ENCODE measurements around the gene ZNF212. TPM values are rescaled to one million over a fixed set of nuclear protein-coding genes. Genes with fewer than 3 reads are reported as not detected.
A peak's percentile ranks its signal among the peaks of the same experiment; 100 is the strongest.

The ZNF212 gene
- total RNA-seq, 6 experiments from 2014 or later, result 2.6 to 5.9 (median 4.7) TPM

DNA sequence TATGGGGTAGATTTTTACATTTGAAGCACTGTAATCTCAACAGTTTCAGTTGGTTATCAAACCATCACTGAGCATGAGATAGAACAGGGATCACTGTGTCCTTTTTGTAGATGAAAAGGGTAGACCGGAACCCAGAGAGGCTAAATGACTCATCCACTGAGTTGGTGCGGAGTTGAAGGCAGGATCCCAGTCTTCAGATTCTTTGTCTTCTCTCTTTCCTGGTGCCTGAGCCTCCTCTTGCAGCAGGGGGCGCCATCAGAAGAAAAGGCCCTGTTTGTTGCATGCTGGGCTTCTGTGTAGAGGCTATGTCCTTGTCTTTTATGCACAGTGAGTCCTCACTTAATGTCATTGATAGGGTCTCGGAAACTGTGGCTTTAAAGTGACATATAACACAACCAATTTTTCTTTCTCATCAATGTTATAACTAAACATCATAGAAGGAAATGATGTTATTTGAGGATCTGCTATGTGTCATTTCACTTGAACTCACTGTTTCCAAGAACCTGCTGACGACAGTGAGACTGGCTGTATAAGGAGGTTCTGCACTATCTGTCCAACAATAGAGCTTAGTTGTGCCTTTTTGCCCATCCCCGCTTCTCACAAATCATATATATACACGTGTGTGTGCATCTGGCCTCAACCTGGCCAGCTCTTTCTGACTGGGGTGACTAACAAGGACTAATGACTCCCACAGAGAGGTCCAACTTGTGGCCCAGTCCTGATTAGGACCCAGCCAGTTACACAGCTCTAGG lies 29.8 kb upstream of the ZNF212 start:
- Histone ChIP-seq H3K36me3 (peaks cover 0 to 84% (median 39%) of the 10 kb centered on the region in 4 donors), H3K9me3 (no peaks in the 10 kb centered on the region), H3K27ac (no peak overlapping the region), H3K4me1 (no peaks in the 10 kb centered on the region), H3K4me3 (no peak overlapping the region), H3K27me3 (no peaks in the 10 kb centered on the region)
- no peak for TF ChIP-seq POLR2A (IDR thresholded peaks at IDR 0.05)
- TF ChIP-seq, protein P1, sequence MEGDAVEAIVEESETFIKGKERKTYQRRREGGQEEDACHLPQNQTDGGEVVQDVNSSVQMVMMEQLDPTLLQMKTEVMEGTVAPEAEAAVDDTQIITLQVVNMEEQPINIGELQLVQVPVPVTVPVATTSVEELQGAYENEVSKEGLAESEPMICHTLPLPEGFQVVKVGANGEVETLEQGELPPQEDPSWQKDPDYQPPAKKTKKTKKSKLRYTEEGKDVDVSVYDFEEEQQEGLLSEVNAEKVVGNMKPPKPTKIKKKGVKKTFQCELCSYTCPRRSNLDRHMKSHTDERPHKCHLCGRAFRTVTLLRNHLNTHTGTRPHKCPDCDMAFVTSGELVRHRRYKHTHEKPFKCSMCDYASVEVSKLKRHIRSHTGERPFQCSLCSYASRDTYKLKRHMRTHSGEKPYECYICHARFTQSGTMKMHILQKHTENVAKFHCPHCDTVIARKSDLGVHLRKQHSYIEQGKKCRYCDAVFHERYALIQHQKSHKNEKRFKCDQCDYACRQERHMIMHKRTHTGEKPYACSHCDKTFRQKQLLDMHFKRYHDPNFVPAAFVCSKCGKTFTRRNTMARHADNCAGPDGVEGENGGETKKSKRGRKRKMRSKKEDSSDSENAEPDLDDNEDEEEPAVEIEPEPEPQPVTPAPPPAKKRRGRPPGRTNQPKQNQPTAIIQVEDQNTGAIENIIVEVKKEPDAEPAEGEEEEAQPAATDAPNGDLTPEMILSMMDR (IDR thresholded peaks at IDR 0.05), result peak; percentile 30 to 52 (median 46)
- DNase-seq (no peak), ATAC-seq (peak; percentile 32 to 61 (median 44))
- intact Hi-C loops (cut with DNase I), result no loop called here
- 68% methylated on average over 5 of the region's 7 CpGs for WGBS (ENCODE audit: insufficient coverage, low coverage, low lambda C conversion rate, missing lambda C conversion rate)

DNA sequence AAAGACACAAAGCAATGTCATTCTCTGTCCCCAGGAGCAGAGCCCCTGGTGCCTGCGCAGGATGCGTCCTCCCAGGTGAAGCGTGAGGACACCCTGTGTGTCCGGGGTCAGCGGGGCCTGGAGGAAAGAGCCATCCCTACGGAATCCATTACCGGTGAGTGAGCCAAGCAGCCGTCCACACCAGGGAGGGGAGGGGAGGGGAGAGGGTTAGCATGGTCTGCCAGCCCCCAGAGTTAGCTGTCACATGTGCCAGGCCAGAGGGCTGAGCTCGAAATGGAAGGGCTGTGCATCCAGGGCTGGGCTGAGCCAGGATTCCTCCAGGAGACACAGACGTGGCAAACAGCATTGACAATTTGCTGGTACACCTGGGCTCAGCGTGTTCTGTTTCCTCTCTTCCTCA lies 28.9 kb upstream of the ZNF212 start:
- DNase-seq, result no peak
- H3K36me3 ChIP-seq, result peaks cover 0 to 91% (median 44%) of the 10 kb centered on the region in 4 donors

DNA sequence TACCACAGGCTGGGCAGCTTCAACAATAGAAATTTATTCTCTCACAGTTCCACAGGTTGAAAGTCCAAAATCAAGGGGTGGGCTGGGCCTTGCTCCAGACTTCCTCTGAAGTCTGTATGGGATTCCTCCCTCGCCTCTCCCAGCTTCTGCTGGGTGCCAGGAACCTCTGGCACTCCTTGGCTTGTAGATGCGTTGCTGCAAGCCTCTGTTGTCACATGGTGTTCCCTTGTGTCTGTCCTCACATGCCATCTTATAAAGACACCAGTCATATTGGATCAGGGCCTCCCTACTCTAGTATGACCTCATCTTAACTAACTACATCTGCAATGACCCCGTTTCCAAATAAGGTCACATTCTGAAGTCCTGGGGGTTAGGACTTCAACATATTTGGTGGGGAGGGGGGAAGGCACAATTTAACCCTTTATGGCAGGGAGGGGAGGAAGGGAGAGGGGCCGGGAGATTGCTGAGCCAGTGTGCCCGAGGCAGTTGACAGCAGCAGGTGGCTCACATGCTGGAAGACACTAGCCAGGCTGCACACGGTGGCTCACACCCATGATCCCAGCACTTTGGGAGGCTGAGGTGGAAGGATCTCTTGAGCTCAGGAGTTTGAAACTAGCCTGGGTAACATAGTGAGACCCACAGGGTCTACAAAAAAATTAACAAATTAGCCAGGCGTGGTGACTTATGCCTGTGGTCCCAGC lies 25.3 kb upstream of the ZNF212 start:
- Histone ChIP-seq H3K27me3 (no peaks in the 10 kb centered on the region), H3K4me1 (no peaks in the 10 kb centered on the region), H3K36me3 (peaks cover 0 to 78% (median 40%) of the 10 kb centered on the region in 4 donors), H3K27ac (no peak overlapping the region), H3K9me3 (no peaks in the 10 kb centered on the region), H3K4me3 (no peak overlapping the region)
- TF ChIP-seq POLR2A (IDR thresholded peaks at IDR 0.05), result no peak
- TF ChIP-seq, protein P1 (IDR thresholded peaks at IDR 0.05), result no peak
- intact Hi-C loops (cut with DNase I), result no loop called here
- WGBS (ENCODE audit: insufficient coverage, low coverage, low lambda C conversion rate, missing lambda C conversion rate), result 64% methylated on average over 5 of the region's 7 CpGs
- ATAC-seq, result peak in 2 of 4 donors; percentile 35 to 44
- no peak for DNase-seq

More for the DNA sequence above, 28.9 kb upstream of the ZNF212 start:
- no peak overlapping the region for H3K27ac ChIP-seq
- no peak for TF ChIP-seq POLR2A (IDR thresholded peaks at IDR 0.05)
- TF ChIP-seq, protein P1 (IDR thresholded peaks at IDR 0.05), result no peak
- 97% methylated on average over 6 of the region's 11 CpGs for WGBS (ENCODE audit: insufficient coverage, low coverage, low lambda C conversion rate, missing lambda C conversion rate)
- intact Hi-C loops (cut with DNase I), result no loop called here
- H3K27me3 ChIP-seq, result no peaks in the 10 kb centered on the region
- H3K4me3 ChIP-seq, result no peak overlapping the region
- no peaks in the 10 kb centered on the region for H3K4me1 ChIP-seq
- H3K9me3 ChIP-seq, result no peaks in the 10 kb centered on the region
- ATAC-seq, result peak in 1 of 4 donors; percentile 13

DNA sequence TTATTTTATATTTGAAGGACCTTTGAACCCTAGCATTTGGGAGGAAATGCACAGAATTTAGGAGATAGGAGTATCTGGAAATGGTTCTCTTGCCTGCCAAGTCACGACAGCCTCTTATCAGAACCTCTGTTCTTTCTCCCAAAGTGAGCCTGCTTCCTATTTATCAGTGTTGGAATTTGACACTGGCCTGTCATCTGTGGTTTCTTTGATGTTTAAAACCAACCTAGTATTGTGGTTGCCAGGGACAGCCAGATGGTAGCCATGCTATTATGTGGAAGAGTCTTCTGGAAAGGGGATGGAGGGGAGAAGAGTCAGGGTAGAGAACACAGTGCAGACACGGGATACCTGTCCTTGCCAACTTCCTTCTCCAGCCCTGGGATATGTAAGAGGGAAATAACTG lies 23.0 kb upstream of the ZNF212 start:
- Histone ChIP-seq H3K36me3 (peaks cover 0 to 71% (median 26%) of the 10 kb centered on the region in 4 donors), H3K9me3 (no peaks in the 10 kb centered on the region), H3K4me1 (no peaks in the 10 kb centered on the region), H3K27ac (no peak overlapping the region), H3K27me3 (no peaks in the 10 kb centered on the region), H3K4me3 (no peak overlapping the region)
- WGBS (ENCODE audit: insufficient coverage, low coverage, low lambda C conversion rate, missing lambda C conversion rate), result 50% methylated on average over 2 of the region's 2 CpGs
- intact Hi-C loops (cut with DNase I), result no loop called here
- TF ChIP-seq, protein P1 (IDR thresholded peaks at IDR 0.05), result no peak
- TF ChIP-seq POLR2A (IDR thresholded peaks at IDR 0.05), result no peak
- DNase-seq, result no peak
- no peak for ATAC-seq

All from right lobe of liver (tissue), 6 donors.